ENCODE data around the gene FGGY.

The FGGY gene

DNA sequence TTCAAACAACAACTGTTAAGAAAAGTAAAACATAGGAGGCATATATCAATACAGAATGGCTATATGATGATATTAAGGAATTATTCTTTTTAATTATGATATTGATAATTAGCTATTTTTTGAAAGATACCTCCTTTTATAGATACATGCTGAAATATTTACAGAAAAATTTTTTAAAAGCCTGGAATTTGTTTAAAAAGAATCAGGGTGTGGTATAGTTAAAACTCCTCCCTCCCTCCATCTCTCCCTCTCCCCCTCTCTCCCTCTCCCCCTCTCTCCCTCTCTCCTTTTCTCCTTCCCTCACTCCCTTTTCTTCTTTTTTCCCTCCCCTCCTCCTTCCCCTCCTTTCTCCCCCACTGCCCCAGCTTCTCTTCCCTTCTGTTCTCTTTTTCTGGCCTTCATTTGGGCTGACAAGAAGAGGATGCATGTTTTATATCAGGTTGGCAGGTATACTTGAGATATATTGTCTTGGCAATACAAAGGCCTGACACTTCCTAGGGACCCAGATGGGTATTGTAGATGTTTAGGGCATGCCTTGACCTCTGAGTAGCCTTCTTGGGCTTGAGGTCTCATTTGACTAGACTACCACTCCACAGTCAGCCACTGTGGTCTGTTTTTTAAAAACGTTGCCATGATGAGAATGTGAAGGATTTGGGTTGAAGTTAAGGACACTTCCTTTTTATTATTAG, 124.5 kb downstream of the FGGY start:
- no peak overlapping the region for H3K4me2 ChIP-seq (ENCODE audit: low read depth, low read length, poor library complexity, severe bottlenecking)
- no peak overlapping the region for H2AFZ ChIP-seq (ENCODE audit: low read depth, low read length, severe bottlenecking)
- no peak overlapping the region for H3K9ac ChIP-seq (ENCODE audit: low read length)
- H3K36me3 ChIP-seq (ENCODE audit: low read length), result no peaks in the 10 kb centered on the region
- H3K9me2 ChIP-seq (replicated peaks; ENCODE audit: insufficient read depth, low read length), result no peaks in the 10 kb centered on the region
- H3K4me3 ChIP-seq (ENCODE audit: insufficient read depth, low read length, poor library complexity, severe bottlenecking), result no peak overlapping the region
- H4K20me1 ChIP-seq (ENCODE audit: low read depth, low read length), result no peaks in the 10 kb centered on the region
- H3F3A ChIP-seq (ENCODE audit: insufficient read depth), result no peaks in the 10 kb centered on the region
- no peak for TF ChIP-seq EZH2phosphoT487 (conservative IDR thresholded peaks at IDR 0.05; ENCODE audit: low read length)
- H3K79me2 ChIP-seq (ENCODE audit: insufficient read depth, low read length), result no peaks in the 10 kb centered on the region
- H3K27me3 ChIP-seq (ENCODE audit: low read length), result no peaks in the 10 kb centered on the region
- H3K9me3 ChIP-seq (ENCODE audit: insufficient read depth, low read length), result no peaks in the 10 kb centered on the region
- no peak overlapping the region for H3K27ac ChIP-seq (ENCODE audit: low read depth, low read length)

DNA sequence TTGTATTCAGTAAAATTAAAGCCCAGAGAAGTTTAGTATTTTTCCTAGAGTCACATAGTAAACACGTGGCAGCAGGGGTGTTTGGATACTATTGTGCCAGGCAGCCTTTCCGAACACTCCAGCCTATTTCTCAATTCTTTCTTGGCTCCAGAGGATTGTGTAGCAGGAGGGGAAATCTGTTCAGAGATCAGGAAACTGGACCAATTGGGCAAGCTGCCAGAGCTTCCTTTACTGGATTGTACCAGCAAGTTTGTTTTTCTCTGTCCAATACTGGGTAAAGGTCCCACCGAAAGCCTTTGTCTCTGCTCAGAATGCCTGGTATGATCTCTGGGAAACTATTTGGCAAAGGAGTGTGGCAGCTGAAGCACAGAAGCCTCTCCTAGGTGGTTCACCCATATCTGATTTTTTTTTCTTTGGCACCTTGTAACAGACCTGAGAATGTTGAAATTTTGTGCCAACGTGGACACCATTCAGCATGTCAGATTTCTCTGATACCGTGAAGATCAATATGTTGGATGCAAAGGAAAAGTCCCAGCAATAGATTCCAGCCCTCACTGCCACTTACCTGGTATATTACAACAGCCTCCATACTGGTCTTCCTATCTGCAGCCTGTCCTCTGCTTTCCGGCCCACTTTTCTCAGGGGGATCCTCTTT, 126.2 kb downstream of the FGGY start:
- Histone ChIP-seq H3K4me2 (ENCODE audit: low read depth, low read length, poor library complexity, severe bottlenecking) (no peak overlapping the region), H3K4me3 (ENCODE audit: insufficient read depth, low read length, poor library complexity, severe bottlenecking) (no peak overlapping the region), H3F3A (ENCODE audit: insufficient read depth) (no peaks in the 10 kb centered on the region), H3K9me2 (replicated peaks; ENCODE audit: insufficient read depth, low read length) (no peaks in the 10 kb centered on the region), H2AFZ (ENCODE audit: low read depth, low read length, severe bottlenecking) (no peak overlapping the region), H3K27me3 (ENCODE audit: low read length) (no peaks in the 10 kb centered on the region), H3K36me3 (ENCODE audit: low read length) (no peaks in the 10 kb centered on the region), H3K9ac (ENCODE audit: low read length) (no peak overlapping the region), H4K20me1 (ENCODE audit: low read depth, low read length) (no peaks in the 10 kb centered on the region), H3K79me2 (ENCODE audit: insufficient read depth, low read length) (no peaks in the 10 kb centered on the region), H3K9me3 (ENCODE audit: insufficient read depth, low read length) (no peaks in the 10 kb centered on the region), H3K27ac (ENCODE audit: low read depth, low read length) (no peak overlapping the region)
- TF ChIP-seq, protein P1, sequence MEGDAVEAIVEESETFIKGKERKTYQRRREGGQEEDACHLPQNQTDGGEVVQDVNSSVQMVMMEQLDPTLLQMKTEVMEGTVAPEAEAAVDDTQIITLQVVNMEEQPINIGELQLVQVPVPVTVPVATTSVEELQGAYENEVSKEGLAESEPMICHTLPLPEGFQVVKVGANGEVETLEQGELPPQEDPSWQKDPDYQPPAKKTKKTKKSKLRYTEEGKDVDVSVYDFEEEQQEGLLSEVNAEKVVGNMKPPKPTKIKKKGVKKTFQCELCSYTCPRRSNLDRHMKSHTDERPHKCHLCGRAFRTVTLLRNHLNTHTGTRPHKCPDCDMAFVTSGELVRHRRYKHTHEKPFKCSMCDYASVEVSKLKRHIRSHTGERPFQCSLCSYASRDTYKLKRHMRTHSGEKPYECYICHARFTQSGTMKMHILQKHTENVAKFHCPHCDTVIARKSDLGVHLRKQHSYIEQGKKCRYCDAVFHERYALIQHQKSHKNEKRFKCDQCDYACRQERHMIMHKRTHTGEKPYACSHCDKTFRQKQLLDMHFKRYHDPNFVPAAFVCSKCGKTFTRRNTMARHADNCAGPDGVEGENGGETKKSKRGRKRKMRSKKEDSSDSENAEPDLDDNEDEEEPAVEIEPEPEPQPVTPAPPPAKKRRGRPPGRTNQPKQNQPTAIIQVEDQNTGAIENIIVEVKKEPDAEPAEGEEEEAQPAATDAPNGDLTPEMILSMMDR (IDR thresholded peaks at IDR 0.05; ENCODE audit: insufficient read depth, low read length, poor library complexity, severe bottlenecking), result no peak
- no peak for TF ChIP-seq EZH2phosphoT487 (conservative IDR thresholded peaks at IDR 0.05; ENCODE audit: low read length)

DNA sequence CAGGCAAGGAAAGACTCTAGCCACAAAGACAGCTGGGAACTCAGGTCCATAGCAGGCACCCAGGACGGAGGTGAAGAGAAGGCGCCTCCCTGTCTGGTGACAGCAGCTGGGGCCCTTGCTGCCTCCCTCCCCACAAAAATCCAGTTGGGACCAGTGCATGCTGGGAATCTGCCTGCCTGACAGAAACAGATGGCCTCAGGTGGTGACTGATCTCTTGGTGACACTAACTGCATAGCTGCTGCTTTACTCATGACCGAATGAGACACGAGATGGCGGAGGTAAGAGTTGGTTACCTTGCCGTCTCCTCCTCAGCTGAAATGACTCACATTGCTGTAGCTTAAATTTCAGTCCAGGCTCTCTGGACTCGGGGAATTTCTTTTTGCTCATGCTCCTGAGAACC, 130.3 kb downstream of the FGGY start:
- H3K27ac ChIP-seq (ENCODE audit: low read depth, low read length), result no peak overlapping the region
- no peak overlapping the region for H3K9ac ChIP-seq (ENCODE audit: low read length)

More for the DNA sequence above, 130.3 kb downstream of the FGGY start:
- H3K79me2 ChIP-seq (ENCODE audit: insufficient read depth, low read length), result no peaks in the 10 kb centered on the region
- H3K4me3 ChIP-seq (ENCODE audit: insufficient read depth, low read length, poor library complexity, severe bottlenecking), result no peak overlapping the region
- TF ChIP-seq, protein P1 (IDR thresholded peaks at IDR 0.05; ENCODE audit: insufficient read depth, low read length, poor library complexity, severe bottlenecking), result no peak
- no peak for TF ChIP-seq EZH2phosphoT487 (conservative IDR thresholded peaks at IDR 0.05; ENCODE audit: low read length)
- H3K9me3 ChIP-seq (ENCODE audit: insufficient read depth, low read length), result no peaks in the 10 kb centered on the region
- no peak overlapping the region for H2AFZ ChIP-seq (ENCODE audit: low read depth, low read length, severe bottlenecking)
- H3K4me2 ChIP-seq (ENCODE audit: low read depth, low read length, poor library complexity, severe bottlenecking), result no peak overlapping the region
- H3K36me3 ChIP-seq (ENCODE audit: low read length), result no peaks in the 10 kb centered on the region
- no peaks in the 10 kb centered on the region for H3K9me2 ChIP-seq (replicated peaks; ENCODE audit: insufficient read depth, low read length)
- no peaks in the 10 kb centered on the region for H3K27me3 ChIP-seq (ENCODE audit: low read length)
- no peaks in the 10 kb centered on the region for H4K20me1 ChIP-seq (ENCODE audit: low read depth, low read length)
- H3F3A ChIP-seq (ENCODE audit: insufficient read depth), result no peaks in the 10 kb centered on the region
